VCaP (cell line): ENCODE results near the gene IDNK.

Experiments
- H3K27ac ChIP-seq: fragments of 450-650 bp; 2 replicates; pipeline ENCODE4 v1.5.1; 2017
- TF ChIP-seq, protein P1 (sequence below): fragments of 450-650 bp; conservative IDR thresholded peaks from 2 replicates; pipeline ENCODE4 v1.5.1; 2017; ENCODE audit warnings: mild to moderate bottlenecking, moderate library complexity

IDNK gene

DNA sequence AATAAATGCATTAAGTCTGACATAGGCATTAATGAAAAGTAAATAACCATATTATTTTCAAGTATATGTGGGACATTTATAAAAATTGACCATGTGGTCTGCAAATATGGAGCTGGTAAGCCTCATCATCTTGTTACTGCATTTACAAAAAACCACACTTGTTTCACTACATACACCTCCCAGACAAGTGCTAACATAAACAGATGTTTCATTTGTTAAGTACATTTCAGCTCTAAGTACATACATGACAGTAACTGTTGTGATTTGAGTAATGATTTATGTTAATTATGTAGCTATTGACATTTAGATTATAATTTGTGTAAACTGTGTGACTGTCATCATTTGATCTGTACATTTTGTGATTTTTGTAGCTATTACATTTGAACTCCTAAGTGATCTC lies 13.9 kb downstream of the IDNK start:
- TF ChIP-seq, protein P1, sequence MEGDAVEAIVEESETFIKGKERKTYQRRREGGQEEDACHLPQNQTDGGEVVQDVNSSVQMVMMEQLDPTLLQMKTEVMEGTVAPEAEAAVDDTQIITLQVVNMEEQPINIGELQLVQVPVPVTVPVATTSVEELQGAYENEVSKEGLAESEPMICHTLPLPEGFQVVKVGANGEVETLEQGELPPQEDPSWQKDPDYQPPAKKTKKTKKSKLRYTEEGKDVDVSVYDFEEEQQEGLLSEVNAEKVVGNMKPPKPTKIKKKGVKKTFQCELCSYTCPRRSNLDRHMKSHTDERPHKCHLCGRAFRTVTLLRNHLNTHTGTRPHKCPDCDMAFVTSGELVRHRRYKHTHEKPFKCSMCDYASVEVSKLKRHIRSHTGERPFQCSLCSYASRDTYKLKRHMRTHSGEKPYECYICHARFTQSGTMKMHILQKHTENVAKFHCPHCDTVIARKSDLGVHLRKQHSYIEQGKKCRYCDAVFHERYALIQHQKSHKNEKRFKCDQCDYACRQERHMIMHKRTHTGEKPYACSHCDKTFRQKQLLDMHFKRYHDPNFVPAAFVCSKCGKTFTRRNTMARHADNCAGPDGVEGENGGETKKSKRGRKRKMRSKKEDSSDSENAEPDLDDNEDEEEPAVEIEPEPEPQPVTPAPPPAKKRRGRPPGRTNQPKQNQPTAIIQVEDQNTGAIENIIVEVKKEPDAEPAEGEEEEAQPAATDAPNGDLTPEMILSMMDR = no peak
- peak overlapping the region; percentile 26 for H3K27ac ChIP-seq

DNA sequence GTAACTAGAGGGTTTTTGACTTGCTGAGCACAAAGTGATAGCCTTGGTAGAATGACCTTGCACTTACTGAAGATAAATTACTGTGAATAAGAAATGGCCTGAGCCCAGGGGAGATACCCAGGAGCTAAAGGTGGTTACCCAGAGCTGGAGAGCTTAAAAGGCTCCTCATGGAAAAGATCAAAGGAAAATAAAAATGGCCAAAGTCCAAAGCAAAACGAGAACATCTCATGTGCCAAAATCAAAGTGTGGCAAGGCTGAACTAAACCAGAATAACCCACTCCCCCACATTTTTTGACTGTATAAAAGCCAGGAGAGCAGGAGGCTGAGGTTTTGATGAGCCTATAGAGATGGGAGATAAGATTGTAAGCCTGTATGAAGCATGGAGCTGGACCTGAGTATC lies 14.4 kb downstream of the IDNK start:
- peak overlapping the region; percentile 26 for H3K27ac ChIP-seq
- TF ChIP-seq, protein P1 = no peak

DNA sequence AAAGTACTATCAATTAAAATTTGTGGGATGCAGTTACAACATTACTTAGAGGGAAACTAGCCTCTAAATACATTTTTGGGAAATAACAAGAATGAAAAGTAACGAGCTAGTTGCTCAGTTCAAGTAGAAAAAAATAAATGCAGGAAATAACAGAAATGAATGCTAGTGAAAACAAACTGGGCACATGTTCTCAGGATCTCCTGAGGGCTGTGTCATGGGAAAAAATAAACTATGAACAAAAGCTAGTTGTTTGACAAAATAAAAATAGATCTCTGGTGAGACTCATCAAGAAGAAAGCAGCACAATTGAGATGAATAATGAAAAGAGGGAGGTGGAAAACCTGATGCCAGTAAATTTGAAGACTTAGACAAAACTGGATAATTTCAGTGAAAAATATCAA lies 16.3 kb downstream of the IDNK start:
- TF ChIP-seq, protein P1 = no peak
- H3K27ac ChIP-seq = no peak overlapping the region

DNA sequence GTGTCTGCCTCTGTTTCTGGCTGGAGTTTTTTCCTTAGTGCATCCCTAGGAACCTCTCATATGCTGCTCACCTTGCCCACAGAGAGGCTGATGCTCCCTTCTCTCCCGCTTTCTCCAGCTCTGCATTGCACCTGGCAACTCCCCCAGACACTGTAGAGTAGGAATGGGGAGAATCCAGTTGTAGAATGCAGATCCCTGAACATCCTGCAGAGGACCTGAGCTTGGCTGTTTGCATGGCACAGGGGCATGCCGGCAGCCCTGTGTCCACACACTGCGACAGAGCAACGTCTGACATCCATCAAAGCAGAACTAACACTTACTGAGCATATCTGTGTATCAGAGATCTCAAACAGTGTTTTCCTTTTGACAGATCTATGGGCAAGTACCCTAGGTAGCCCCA lies 19.9 kb downstream of the IDNK start:
- TF ChIP-seq, protein P1 = no peak
- H3K27ac ChIP-seq = no peak overlapping the region

DNA sequence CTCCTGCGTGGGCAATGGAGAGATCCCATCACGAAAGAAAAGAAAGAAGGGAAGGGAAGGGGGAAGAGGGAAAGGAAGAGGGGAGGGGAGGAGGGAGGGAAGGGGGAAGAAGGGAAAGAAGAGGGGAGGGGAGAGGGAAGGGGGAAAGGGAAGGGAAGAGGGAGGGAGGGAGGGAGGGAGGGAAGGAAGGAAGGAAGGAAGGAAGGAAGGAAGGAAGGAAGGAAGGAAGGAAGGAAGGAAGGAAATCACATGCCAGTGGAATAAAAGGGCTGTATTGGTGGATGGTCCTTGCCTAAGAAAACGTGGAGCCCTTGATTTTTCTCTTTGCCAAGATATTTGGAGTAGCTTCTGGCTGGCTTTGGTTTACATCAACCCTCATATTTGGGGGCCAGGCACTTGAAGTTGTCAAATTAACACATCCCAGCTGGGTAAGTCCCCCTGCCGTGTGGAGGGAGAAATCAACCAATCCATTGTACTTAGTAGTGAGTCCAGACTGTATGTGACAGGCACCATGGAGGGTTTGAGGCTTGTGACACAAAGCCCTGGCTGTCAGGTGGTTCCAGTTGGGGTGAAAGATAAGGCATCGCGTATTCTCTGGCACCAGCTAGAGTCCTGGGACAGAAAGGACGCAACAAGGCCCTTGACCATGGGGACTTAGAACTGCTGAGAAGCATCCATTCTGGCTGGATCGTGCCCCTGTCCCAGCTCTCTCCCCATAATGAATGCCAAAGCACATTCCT lies 23.7 kb downstream of the IDNK start:
- H3K27ac ChIP-seq = no peak overlapping the region
- TF ChIP-seq, protein P1 = no peak

DNA sequence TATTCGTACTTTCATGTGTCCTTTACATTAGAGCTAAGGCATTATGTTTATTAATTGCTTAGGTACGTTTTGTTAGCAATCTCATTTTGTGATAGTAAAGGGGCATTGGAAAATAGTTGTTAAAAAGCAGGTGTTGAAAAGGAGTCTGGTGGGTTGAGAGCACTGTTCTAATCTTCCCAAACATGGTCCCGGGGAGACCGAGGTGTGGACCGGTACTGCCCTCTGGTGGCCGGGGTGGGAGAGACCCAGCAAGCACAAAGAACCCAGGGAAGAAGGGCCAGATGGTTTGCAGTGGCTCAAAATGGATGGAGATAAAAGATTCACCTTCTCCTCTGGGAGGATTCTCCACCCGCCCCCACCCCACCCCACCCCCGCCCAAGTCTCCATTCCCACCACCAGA lies 26.1 kb downstream of the IDNK start:
- TF ChIP-seq, protein P1 = peak; percentile 83
- H3K27ac ChIP-seq = no peak overlapping the region

DNA sequence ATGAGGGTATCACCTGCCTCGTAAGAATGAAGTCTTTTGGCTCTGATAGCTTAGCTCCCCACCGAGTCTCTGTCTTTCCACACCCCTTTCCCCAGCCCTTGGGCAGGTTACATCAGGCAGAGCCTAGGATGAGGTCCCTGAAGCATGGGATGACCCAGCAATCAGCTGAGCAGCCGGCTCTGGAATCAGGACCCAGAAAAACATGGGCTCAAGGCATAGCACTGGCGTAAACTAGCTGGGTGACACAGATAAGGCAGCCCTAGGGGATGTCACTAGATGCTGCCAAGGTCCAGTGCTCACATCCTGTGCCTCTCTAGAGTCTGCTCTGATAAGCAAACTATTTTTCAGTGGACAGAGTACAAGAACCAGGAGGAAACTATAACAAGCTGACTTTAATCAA lies 26.6 kb downstream of the IDNK start:
- no peak overlapping the region for H3K27ac ChIP-seq

More for the DNA sequence above, 26.6 kb downstream of the IDNK start:
- TF ChIP-seq, protein P1 = 0 out of 2 replicates have a peak, but pooled peaks have one; percentile 14
